Midbrain (tissue), 1 donor: ENCODE measurements around the gene C5orf15.
"Not testable (repeated sequence)": the region's sequence is repeated elsewhere in the genome, so short reads cannot be mapped to it uniquely, and the experiment has no call there.

Experiments used
- DNase-seq: peaks from one replicate; lab custom pipeline; 2025; lab: John Stamatoyannopoulos, UW

Gene C5orf15

GRCh38 chr5:133963493-133964128 lies 4.8 kb downstream of the C5orf15 start:
- no peak for DNase-seq

- DNase-seq = no peak
These were observed 5.5 kb downstream of the C5orf15 start for GRCh38 chr5:133962801-133963476.

GRCh38 chr5:133962131-133962530 lies 6.3 kb downstream of the C5orf15 start:
- no peak for DNase-seq

GRCh38 chr5:133959643-133960042 lies 8.8 kb downstream of the C5orf15 start:
- DNase-seq = no peak

GRCh38 chr5:133957591-133957990 lies 10.8 kb downstream of the C5orf15 start:
- DNase-seq = no peak

GRCh38 chr5:133957080-133957479 lies 11.3 kb downstream of the C5orf15 start:
- DNase-seq = no peak

- not testable (repeated sequence) for DNase-seq
These were observed 12.2 kb downstream of the C5orf15 start for GRCh38 chr5:133956196-133956595.

GRCh38 chr5:133953568-133954145 lies 14.8 kb downstream of the C5orf15 start:
- DNase-seq = no peak

GRCh38 chr5:133952729-133953567 lies 15.5 kb downstream of the C5orf15 start:
- DNase-seq = peak; percentile 30

GRCh38 chr5:133950821-133951612 lies 17.4 kb downstream of the C5orf15 start:
- DNase-seq = no peak

GRCh38 chr5:133948721-133949120 lies 19.7 kb downstream of the C5orf15 start:
- no peak for DNase-seq

GRCh38 chr5:133947431-133947841 lies 21.0 kb downstream of the C5orf15 start:
- DNase-seq = peak; percentile 15

GRCh38 chr5:133945568-133945967 lies 22.9 kb downstream of the C5orf15 start:
- DNase-seq = peak; percentile 32

- peak; percentile 59 for DNase-seq
These were observed 23.9 kb downstream of the C5orf15 start for GRCh38 chr5:133944263-133945185.

GRCh38 chr5:133943475-133943817 lies 25.0 kb downstream of the C5orf15 start:
- DNase-seq = no peak

GRCh38 chr5:133942614-133943474 lies 25.6 kb downstream of the C5orf15 start:
- no peak for DNase-seq

GRCh38 chr5:133941456-133942196 lies 26.8 kb downstream of the C5orf15 start:
- DNase-seq = no peak

- DNase-seq = no peak
These were observed 28.8 kb downstream of the C5orf15 start for GRCh38 chr5:133939668-133940067.

- DNase-seq = no peak
These were observed 29.5 kb downstream of the C5orf15 start for GRCh38 chr5:133938929-133939328.
